Subcutaneous adipose tissue (tissue), 4 donors: ENCODE data around the gene ACSS1. TPM values are rescaled to one million over a fixed set of nuclear protein-coding genes. Genes with fewer than 3 reads are reported as not detected.

Source experiments
- total RNA-seq, 4 donors: library from RNA; depleted of rRNA; stranded (reverse); fragments of >200 nt; gene quantifications; one replicate each; pipeline ENCODE4 v1.1.0, GENCODE V29; 2016
- TF ChIP-seq, protein P1 (sequence below): fragments of 450-650 bp; IDR thresholded peaks from one replicate; pipeline ENCODE4 v1.5.1; 2016; ENCODE audit warnings: low read depth, mild to moderate bottlenecking, control low read depth, antibody characterized with exemption, moderate library complexity

The ACSS1 gene
- total RNA-seq, 4 donors from 2014 or later = 9.3 to 35.6 (median 16.2) TPM

DNA sequence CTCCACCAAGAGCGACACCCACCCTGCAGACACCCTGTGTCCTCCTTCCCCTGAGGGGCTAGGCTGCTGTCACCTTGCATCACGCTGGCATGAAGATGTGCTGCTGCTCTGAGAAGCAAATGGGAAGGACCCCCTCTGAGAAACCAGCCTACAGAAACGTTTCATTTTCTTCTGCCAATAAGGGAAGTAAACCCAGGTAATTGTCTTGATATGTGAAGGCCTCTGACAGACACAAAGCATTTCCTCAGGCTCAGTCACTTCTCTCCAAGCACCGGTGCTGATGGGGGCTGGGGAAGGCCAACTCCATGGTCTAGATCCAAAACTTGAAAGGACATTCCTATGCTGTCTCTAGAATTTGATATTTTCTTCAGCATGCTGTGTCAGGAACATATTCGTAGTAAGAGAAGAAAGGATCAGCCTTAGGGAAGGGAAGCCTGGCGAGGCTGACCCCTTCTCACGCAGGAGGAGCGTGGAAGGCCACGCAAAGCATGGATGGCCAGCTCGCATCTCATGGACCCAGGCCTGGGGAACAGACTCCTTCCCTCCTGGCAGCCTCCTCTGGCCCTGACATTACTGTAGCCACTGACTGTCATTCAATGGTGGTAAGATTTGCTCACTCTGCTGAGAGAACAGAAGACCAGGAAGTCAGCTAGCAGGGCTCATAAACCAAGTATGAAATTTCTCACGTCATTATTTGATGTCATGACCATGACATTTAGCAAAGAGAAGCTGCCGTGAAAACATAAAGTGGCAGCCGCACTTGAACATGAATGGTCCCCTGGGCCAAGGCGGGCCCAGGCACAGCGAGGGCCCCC lies 20.4 kb downstream of the ACSS1 start:
- TF ChIP-seq, protein P1, sequence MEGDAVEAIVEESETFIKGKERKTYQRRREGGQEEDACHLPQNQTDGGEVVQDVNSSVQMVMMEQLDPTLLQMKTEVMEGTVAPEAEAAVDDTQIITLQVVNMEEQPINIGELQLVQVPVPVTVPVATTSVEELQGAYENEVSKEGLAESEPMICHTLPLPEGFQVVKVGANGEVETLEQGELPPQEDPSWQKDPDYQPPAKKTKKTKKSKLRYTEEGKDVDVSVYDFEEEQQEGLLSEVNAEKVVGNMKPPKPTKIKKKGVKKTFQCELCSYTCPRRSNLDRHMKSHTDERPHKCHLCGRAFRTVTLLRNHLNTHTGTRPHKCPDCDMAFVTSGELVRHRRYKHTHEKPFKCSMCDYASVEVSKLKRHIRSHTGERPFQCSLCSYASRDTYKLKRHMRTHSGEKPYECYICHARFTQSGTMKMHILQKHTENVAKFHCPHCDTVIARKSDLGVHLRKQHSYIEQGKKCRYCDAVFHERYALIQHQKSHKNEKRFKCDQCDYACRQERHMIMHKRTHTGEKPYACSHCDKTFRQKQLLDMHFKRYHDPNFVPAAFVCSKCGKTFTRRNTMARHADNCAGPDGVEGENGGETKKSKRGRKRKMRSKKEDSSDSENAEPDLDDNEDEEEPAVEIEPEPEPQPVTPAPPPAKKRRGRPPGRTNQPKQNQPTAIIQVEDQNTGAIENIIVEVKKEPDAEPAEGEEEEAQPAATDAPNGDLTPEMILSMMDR = no peak

DNA sequence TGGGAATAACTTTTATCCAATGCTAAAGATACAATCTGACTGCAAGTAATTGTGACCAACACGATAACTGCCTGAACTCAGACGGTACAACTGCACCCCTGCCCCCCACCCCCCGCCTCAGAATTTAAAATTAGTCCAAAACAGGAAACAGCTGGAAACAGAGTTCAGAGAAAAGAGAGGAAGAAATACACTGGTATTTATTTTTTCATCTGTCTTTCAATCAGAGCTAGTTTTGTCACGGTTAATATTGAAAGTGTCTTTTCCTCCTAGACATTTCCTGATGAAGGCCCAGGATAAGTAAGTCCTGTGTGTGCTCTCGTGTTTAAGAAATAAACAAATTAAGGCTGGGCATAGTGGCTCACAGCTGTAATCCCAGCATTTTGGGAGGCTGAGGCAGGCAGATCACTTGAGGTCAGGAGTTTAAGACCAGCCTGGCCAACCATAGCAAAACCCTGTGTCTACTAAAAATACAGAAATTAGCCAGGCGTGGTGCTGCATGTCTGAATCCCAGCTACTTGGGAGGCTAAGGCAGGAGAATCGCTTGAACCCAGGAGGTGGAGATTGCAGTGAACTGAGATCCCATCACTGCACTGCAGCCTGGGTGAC lies 21.5 kb downstream of the ACSS1 start:
- TF ChIP-seq, protein P1 = no peak

DNA sequence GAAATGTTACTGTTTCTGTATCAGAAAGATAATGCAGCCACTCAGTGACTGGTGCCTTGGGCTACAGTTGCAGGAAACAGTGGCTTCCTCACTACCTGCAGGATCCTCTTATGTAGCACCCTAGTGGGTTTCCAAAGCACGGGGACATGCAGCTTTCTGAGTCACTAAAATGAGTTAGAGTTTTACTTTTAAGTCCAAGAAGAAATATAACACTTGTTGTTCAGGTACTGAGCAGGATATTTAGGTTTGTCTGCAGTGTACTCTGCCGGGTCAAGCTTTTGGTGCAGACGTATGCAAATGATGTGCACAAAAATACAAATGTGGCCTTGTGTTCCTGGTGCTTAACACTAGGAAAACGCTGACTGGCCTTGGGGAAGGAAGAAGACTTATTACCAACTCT lies 22.0 kb downstream of the ACSS1 start:
- TF ChIP-seq, protein P1 = no peak

DNA sequence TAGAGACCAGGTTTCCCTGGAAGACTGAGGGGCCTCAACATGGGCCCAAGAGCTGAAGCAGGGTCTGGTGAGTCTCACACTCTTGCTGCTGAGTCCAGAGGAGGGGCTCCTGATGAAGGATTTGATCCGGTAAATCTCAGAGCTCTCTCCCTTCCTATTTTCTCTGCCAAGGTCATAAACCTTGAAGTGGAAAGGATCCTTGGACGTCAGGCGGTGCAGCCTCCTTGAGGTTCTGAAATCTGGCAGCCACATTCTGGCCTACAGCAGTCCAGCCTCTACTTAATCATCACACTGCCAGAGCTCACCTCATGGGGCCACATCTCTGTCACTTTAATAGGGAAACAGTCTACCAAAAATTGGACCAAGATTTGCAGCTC lies 24.0 kb downstream of the ACSS1 start:
- TF ChIP-seq, protein P1 = no peak

DNA sequence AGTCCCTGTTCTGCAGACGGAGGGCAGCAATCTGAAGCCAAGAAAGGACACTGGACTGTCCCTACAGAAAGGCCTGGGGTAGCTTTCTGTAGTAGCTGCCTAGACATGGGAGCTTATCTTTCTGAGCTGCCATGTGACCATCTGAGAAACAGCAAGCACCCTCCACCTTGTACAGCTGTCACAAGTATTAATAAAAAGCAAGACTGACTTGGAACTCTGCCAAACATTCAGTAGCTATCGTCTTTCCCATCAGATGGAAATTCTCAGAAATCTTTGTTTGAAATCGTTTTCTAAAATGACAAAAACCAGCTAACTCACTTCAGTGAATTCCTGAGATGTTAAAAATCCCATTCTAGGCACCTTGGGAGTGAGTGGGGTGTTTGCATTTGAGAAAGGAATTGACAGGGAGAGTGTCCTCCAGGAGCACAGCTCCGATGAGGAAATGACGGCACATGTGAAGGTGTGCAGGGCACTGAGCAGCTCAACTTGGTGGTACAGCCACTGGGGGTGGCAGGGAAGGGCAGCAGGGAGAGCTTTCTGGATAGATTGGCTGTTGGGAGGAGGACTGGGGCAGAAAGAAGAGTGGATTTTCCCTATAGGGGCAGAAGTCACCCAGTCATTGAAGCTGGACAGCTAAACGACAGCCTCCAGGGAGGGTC lies 24.5 kb downstream of the ACSS1 start:
- TF ChIP-seq, protein P1 = no peak

DNA sequence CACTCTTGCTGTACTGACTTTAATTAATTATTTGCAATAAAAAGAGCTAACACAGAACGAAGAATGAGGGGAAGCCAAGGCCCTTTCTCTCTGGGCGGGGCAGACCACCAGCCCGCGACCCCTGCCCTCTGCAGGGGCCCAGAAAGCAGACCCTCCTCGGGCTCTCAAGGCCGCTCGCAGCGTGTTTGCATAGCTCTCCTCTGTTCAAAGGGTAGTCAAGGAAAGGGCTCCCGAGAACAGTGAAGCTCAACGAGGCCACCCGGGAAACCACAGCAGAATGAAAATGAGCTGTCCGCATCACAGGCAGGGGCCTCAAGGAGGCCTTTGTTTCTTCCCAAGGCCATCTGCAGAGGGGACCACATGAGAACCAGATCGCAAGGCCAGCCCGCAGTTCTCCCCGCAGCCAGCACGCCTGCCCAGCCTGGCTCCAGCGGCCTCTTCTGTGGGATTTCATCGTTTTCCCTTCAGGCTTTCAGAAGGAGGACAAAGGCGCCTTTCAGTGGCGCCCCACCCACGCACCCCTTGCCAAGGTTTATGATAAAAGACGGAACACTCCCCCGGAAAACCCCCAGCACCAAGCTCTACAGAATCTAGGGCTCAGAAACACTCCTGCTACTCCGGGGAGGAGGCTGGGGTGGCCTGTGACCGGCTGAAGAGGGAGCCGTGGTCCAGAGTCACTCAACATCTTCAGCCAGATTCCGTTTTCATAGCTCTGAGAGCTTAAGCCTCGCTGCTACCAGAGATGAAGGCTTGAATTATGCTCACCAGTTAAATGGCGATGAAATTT lies 25.3 kb downstream of the ACSS1 start:
- TF ChIP-seq, protein P1 = no peak
